HPDE6-E6E7 (cell line): ENCODE results near the gene MARF1.
A peak's percentile ranks its signal among the peaks of the same experiment; 100 is the strongest.

Experiments used
- DNase-seq: peaks from one replicate; pipeline ENCODE4 v3.0.0; 2011; ENCODE audit warnings: missing footprints; ENCODE audit errors: extremely low spot score

The MARF1 gene

DNA sequence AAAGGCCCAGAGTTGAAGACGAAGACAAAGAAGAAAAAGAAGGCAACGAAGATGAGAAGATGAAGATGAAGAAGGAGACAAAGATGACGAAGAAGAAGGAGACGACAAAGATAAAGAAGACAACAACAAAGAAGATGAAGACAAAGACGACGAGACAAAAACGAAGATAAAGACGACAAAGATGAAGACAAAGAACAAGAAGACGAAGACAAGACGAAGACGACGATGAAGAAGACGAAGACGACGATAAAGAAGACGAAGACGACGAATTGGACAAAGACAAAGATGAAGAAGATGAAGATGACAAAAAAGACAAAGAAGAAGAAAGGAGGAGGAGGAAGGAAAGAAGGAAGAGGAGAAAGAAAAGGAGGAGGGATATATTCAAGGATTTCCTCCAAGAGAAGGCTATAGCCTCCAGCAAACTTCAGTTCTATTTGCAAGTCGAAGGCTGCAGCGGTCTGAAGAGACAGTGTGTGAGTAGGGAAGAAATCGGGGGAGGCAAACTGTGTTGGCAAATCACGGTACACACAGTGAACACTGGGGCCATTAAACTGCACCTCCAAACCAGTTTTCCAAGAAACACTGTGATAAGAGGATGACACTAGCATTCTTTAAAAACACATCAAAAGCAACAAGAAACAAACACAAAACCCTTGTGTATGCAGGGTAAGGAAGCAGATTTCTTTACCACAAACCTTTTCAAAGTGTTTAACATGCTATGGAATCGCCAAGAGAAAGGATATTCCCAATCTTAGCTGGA lies 40.5 kb downstream of the MARF1 start:
- no peak for DNase-seq

DNA sequence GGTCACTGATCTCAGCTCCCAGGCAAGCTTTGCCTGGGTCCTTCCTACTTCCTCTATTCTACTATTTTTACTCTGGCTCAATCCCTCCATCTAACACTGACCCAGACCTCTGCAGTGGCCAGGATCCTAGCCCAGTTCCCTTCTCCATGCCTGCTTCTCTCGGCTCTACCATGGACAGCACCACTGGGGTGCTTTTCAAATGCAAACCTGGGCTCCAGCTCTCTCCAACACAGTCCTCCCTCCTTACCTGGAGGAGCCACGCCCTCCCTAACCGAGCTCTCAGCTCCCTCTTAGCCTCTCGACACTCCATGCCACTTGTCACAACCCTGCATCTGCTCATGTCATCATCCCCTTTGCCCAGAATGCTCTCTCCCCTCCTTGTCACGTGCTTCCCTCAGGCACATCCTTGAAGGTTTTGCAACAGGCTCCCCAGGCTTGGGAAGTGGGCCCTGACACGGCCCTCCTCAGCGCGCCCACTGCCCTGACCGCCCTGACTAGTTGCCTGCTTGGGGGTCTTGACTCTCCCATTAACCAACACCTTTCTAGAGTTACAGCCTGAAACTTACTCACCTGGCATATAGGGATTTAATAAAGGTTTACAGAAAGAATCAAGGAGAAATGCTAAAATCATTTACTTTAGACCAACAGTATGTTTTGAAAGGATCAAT lies 41.6 kb downstream of the MARF1 start:
- DNase-seq, result no peak

DNA sequence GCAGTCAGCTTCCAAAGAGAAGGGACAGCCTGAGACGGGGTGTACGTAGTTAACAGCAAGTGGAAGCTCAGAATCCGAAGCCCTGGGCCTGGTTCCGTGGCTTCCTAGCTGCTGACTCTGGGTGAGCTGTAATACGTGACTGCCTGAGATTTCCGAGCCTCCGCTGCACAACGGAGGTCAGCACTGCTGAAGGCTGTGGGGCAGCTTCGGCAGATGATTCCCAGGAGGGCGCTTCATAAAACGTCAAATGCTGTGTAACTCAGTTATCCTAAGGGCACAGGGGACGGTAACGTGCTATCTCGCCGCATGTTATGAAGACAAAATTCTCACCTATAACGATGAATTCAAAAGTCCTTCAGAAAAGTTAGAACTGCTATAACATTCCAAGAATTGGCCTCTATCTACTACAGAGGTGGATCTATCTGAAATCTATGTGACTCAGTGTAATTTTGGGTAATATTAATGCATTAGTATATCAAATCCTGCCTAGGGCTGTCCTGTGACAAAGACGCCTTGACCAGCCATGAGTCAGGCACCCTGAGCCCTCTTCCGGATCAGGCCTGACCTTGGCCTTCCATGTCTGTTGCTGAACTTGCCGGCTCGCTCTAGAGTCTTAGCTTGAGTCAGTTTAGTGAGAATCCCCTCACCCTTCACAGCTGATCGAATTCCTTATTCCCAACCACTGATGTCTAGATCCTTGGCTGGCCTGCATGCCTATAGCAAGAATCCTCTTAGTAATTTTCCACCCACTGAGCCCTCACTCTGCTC lies 43.5 kb downstream of the MARF1 start:
- no peak for DNase-seq

DNA sequence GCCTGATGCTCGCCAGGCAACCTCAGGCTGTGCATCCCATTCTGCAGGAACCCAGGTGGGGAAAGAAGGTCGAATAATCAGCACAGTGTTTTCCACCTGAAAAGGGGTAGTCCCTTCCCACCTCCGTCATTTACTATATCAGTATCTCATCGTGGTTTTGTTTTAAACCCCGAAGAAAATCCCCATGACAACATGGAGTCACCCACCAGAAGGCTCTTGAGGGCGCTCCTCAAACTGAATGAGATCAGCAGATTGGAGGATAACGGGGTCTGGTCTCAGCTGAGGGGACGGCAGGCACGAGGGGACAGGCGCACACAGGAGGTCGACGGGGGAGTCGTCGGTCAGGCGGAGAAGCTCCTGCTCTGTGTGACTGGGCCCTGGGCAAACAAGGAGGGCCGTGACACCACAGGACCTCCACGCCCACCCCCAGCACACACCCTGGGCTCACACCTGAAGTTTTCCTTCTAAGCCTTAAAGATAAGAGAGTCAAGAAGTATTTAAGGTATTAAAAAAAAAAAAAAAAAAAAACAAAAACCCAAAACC lies 44.2 kb downstream of the MARF1 start:
- DNase-seq, result no peak

DNA sequence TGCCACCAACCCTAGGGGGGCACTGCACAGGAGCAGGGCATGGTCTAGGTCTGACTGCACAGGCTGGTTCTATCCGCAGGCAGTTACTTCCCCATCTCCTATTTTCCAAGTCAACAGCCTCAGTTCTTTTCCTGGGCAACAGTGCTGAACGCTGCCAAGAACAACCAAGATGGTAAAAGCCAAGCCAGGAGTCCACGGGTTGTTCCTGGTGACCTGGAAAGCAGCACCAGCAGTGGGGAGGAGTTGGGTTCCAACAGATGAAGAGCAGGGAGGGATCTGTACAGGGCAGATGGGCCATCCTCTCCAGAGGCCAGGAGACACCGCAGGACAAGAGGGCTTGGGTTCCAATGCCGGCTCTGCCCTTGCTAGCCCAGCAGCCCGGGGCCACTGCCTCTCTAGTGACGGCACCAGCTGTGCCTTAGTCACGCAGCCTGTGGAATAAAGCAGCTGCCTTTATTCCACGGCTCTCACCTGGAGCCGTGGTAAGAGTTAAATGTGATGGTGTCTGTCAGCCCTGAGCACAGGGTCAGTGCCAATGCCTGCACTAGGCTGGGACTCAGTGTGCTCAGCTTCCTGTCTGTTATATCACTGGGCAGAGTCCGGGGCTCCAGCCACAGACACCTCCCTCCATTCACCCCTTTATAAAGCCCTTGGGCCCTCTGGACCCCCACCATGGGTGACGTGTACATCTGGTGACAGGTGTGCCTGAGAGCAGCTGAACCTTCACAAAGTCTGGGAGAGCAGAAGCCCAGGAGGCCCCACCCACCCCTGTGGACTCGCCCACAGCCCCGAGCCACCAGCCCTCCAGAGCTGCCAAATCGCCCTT lies 44.9 kb downstream of the MARF1 start:
- no peak for DNase-seq

DNA sequence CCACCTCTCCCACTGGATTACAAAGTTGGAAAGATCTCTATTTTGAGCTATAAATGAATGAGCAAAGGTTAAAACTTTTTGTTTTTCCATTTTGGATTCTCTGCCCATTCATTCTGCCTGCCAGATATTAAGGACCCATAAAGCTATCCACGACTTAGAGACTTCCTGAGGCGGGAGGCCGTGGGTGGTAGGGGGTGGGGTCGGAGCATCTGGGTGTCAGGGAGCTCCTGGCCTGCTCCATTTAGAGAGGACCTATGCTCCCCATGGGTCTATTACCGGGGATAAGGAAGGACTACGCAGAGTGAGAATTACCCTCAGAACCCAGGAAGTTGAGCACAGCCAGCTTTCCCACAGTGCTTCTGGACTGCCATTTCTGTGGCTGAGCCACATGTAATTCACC lies 45.8 kb downstream of the MARF1 start:
- no peak for DNase-seq

DNA sequence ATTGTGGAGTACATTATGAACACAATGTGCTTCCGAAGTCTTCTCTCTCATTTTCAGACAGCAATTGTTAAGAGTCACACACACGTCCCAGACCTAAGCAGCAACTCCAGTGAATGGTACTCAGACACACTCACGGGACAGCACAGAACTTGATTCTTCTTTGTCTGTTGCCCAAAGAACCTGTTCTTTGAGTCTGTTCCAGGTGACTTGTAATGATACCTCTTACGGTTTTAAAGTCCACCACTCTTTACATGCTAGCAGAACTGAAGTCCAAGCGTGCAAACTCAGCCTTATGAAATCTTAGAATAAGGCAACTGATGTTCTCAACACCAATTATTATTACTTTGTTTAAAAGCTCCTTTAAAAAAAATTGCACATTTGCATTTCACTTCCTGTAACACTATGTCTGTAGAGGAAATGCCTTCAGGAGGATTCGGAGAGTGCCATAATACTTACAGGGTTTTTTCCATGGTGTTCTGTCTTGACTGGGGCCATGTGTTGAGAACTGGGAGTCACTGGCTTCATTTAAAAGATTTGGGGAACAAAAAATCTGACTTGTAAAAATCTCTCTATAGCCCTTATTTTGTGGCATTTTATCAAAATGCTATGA lies 48.1 kb downstream of the MARF1 start:
- DNase-seq, result no peak

DNA sequence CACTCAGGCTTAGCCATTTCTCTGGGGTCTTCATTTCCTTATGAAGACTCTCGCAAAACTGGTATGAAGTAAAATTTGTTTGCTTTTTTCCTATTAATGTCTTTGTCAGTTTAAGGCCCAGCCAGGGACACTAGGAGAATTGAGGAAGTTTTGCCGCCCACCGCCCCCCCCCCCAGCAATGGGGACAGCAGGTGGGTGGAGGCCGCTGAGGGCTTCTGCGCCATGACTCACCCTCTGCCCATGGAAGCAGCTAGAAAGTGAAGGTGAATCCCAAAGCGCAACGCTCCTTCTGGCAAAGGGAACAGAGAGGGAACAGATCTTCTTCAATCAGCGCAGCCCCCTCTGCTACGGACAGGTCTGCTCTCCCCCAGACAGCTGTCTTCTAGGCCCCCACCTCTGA lies 49.7 kb downstream of the MARF1 start:
- DNase-seq, result no peak

DNA sequence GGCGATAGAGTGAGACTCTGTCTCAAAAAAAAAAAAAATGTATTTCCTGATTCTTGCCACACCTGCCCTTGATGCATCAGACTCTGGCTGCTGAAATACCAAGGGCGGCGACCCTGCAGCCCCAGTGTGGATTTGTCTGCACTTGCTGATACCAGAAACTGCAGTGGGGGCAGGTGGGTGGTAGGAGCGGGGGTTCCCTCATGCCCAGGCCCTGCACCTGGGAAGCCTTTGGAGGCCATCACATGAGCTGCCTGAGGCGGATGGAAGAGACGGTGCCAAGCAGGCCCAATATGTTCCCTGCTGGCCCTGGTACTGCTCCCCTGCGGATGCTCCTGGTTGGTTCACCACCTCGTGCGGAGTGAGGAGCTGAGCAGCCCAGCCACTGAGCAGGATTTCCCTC lies 50.6 kb downstream of the MARF1 start:
- peak; percentile 60 for DNase-seq

DNA sequence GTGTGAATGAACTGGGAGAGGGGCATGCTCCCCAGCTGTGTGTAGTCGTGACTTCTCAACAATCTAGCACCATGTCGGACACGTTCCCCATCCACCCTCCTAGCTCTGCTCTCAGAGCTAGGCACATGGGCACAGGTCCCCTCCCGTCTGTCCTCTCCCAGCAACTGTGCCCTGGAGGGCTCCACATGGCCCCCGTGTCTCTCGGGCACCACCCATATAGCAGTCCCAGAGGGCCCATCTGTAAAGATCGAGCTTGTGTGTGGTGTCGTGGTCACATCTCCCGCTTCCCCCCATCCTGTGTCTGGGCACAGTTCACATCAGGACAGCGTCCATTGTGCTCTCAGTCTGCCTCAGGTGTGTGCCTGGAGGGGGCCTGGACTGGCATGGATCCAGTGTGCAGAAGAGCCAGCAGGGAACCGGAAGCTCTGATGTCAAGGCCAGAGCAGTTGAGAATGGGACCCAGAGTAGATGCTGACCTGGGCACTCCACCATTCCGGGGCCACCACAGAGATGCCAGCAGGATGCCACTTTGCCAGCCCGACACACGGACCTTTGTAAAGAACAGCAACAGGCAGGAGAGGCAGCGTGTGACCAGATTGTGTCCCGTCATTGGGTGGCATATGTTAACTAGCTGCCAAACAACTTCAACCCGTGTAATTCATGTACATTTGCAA lies 55.7 kb downstream of the MARF1 start:
- no peak for DNase-seq

DNA sequence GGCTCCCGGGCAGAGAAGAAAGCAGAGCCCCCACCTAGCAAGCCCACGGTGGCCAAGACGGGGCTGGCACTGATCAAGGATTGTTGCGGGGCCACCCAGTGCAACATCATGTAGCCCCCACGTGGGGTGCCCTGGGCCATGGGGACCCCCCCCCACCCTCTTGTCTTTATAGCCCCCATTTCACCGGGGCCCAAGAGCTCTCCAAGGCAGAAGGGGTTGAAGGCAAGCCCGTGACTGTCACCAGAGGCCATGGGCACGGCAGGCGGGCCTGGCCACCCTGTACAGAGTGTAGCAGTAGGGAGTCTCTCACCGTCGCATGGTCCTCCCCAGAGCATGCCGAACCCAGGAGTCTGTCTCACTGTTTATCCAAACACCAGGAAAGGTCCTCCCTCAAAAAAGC lies 56.2 kb downstream of the MARF1 start:
- no peak for DNase-seq

DNA sequence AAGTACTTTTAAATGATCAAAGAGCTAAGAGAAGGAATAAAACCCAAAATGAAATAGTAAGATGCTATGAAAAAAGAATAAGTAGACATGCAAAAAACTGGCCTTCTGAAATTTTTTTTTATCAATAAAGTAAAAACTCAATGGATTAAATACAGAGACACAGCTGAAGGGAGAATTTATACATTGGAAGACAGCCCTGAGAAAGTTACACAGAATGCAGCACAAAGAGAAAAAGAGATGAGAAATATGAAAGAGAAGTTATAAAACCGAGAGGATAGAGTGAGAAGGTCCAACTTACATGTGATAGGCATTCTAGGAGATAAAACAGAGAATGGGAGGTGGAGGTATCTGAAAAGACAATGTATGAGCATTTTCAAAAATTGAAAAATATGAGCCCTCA lies 57.0 kb downstream of the MARF1 start:
- no peak for DNase-seq

DNA sequence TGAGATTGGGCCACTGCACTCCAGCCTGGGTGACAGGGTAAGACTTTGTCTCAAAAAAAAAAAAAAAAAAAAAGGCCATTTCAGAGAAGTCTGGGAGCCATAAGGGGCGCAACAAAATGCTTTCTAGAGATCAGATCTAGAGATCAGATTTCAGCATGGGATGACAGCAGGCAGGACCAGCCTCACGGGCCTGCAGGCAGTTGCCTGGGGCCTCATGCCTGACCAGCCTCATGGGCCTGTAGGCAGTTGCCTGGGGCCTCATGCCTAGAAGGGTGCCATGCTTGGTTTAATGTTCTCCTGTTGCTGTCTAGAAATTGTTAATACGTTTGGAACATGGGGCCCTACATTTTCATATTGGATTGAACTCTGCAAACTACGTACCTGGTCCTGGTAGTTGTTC lies 59.4 kb downstream of the MARF1 start:
- DNase-seq, result no peak

DNA sequence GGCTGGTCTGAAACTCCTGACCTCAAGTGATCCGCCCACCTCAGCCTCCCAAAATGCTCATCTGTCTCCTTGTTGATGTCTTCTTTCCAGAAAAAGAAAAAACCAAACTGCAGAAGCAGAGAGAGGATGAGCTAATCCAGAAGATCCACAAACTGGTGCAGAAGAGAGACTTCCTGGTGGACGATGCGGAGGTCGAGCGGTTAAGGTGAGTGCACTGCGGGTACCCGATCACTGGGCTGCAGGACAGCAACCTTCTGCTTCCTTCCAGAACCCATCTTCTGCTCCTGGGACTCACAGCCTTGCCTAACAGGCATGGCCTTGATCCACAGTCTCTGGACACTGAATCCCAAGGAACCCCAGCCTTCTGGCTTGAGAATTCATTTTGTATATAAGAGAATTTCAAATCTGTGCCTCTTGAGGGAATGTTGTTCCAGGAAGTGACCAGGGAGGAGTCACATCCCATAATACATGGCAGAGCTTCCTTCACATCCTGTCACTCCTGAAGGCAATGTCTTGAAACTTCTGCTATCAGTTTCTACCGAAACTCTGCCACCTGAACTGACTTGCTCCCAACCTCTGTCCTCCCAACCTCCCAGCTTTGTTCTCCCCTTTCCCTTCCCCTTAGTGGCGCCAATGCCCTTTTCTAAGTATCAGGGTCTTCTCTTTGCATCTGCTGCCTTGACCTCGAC lies 61.7 kb downstream of the MARF1 start:
- DNase-seq, result no peak

DNA sequence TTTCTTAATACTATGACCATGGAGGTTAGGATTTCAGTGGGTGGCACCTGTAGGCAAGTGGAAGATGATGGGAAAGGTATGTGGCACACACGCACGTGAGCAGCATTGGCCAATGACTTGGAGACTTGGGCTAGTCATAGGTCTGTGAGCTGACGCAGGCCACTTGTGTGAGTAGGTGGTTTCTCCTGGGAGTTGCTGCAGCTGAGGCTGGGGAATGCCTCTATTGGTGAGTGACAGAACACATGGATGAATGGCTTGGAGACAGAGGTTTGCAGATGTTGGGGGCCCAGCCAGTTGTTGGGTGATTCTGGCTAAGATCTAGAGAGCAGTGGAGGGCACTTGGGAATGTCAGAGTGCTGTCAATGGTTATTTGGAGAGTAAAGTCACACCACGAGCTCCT lies 64.1 kb downstream of the MARF1 start:
- no peak for DNase-seq

DNA sequence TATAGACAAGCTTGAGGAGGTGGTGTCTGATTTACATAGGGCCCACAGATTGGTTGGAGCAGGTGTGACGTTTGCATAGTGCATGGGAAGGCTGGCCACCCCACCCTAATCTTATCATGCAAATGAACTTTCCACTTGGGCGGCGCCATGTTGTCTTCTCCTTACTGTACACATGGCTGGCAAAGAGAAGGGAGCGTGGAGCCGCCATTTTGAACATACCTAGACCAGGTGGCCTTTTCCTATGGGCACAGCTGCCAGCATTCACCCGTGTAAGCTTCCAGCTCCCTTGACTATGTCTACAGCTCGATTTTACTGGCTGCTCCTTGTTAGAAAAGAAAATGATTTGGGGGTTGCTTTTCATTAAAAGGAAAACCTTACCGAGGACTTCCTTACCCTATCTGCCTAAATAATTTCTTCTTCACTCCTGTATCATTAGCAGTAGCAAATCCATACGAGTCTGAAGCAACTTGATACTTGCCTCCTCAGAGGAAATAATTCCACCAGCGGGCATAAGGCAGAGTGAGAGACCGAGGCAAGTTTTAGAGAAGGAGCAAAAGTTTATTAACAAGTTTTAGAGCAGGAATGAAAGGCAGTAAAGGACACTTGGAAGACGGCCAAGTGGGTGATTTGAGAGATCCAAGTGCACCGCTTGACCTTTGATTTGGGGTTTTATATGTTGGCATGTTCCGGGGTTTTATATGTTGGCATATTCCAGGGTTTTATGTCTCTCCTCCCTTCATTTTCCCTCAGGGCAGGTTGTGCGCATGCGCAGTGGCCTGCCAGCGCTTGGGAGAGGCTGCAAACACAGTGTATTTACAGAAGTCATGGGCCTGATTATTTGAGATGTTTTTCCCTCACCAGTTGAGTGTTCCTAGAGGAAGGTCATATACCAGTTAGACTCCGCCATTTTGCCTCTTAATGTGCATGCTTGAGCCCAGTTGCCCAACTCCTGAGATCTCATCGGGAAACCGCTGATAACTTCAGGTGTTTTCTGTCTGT lies 65.7 kb downstream of the MARF1 start:
- no peak for DNase-seq

DNA sequence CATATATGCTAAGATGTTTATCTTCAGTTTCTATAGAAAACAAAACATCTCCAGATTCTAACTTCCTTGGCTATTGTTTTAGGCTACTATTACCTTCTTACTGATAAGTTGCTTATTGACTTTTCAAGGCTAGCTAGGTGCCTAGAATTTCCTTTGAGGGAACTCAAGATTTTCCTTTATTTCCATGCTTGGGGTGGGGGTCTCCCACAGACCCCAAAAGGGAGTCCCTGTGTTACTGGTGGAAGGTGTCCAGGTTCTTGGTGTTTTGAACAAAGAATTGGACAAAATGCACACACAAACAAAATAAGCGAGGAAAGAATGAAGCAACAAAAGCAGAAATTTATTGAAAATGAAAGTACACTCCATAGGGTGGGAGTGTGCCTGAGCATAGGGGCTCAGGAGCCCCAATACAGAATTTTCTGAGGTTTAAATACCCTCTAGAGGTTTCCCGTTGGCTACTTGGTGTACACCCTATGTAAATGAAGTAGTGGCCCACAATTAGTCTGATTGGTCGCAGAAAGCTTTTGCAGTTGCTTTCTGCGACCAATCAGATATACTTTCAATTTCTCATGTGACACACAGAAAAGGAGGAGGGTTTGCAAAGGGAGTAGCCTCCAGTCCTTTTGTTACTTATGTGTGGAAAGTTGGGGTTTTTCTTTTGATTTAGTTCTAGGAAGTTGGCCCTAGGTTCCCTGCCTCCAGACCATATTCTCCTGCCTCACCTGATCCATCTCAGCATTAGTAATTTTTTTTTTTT lies 67.5 kb downstream of the MARF1 start:
- no peak for DNase-seq

DNA sequence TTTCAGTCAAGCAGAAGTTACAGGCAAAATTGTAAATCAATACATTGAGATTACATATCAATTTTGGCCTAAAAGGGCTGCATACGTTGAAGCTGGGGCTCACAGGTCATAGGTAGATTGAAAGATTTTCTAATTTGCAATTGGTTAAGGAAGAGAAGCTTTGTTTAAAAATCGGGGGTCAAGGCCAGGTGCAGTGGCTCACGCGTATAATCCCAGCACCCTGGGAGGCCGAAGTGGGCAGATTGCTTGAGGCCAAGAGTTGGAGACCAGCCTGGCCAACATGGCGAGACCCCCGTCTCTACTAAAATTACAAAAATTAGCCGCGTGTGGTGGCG lies 68.4 kb downstream of the MARF1 start:
- DNase-seq, result no peak
